HAP-1 (cell line): ENCODE measurements around the gene TMEM141.
"Not testable (repeated sequence)": the region's sequence is repeated elsewhere in the genome, so short reads cannot be mapped to it uniquely, and the experiment has no call there.

Experiments used
- DNase-seq, 2 experiments: peaks; one replicate each; pipeline ENCODE4 v3.0.0-alpha.2; 2016 to 2020; ENCODE audit warnings: low spot score in 2 of 2
- H3K27me3 ChIP-seq: fragments of 250-450 bp; sonication (Bioruptor Pico); 2 replicates; pipeline ENCODE4 v1.5.1; 2020; ENCODE audit warnings: low read depth, mild to moderate bottlenecking, moderate library complexity
- H3K36me3 ChIP-seq: fragments of 250-450 bp; sonication (Bioruptor Pico); replicated peaks from 2 replicates; pipeline ENCODE4 v1.5.1; 2020; ENCODE audit warnings: mild to moderate bottlenecking
- H3K4me1 ChIP-seq: fragments of 250-450 bp; sonication (Bioruptor Pico); 2 replicates; pipeline ENCODE4 v1.5.1; 2020; ENCODE audit warnings: mild to moderate bottlenecking
- H3K4me3 ChIP-seq: fragments of 250-450 bp; sonication (Bioruptor Pico); 2 replicates; pipeline ENCODE4 v1.5.1; 2020; ENCODE audit warnings: mild to moderate bottlenecking, moderate library complexity
- H3K9me3 ChIP-seq: fragments of 250-450 bp; sonication (Bioruptor Pico); 2 replicates; pipeline ENCODE4 v1.5.1; 2020; ENCODE audit warnings: mild to moderate bottlenecking, moderate library complexity
- in situ Hi-C: fragments of 300-500 bp; cut with MboI; formaldehyde crosslinking; loops from 3 replicates; pipeline ENCODE4 v1.14.3; 2020; ENCODE audit warnings: low sequenced_read_pairs, inconsistent platforms, mixed read lengths

The TMEM141 gene

DNA sequence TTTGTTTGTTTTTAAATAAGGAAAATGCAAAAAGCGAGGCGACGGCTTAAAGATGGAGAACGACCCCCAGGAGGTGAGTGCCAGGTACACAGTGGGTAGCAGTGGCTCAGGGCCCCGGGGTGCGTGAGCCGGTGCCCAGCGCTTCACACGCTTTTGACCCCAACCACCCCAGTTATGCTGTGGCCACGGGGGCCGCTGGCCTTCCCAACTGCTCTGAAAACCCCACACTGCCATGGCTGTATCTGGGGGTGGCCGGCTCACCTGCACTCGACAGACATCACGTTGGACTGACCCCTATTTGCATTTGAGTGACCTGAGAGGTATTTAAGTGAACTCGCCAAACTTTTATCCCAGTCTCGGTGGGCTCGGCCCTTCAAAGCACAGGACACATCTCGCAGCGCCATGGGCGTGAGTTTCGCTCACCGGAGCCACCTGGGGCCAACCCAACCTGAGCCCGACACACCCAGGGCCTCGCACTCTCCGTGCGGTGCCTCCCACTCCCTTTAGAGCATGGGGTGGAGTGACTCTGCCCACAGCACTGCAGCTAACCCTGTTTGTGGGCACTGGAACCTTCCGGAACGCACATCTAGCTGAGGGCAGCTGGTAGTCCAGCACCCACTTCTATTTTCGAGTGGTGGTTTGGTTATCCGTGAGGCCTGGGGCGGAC lies 37.5 kb downstream of the TMEM141 start:
- no peak for DNase-seq
- no peaks in the 10 kb centered on the region for H3K27me3 ChIP-seq
- H3K36me3 ChIP-seq: peaks cover 78% of the 10 kb centered on the region
- in situ Hi-C loops: no loop called here
- no peak overlapping the region for H3K4me3 ChIP-seq
- no peaks in the 10 kb centered on the region for H3K9me3 ChIP-seq
- no peaks in the 10 kb centered on the region for H3K4me1 ChIP-seq

DNA sequence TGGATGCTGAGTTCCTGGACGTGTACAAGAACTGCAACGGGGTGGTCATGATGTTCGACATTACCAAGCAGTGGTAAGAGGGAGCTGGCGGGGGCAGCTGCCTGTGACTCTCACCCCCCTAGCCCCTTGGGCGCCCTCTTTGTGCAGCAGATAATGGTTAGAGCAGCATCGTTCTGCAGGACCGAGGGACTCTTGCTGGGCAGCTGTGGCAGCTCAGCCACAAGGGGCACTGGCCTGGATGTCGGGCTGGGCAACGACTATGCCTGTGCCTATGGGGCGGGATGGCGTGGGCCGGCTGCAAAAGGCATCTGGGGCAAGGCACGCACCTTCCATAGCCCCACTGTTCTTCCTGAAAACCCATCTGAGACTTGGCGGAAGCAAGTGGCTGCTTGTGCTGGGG lies 38.3 kb downstream of the TMEM141 start:
- Histone ChIP-seq H3K4me1 (no peaks in the 10 kb centered on the region), H3K36me3 (peaks cover 77% of the 10 kb centered on the region), H3K9me3 (no peaks in the 10 kb centered on the region), H3K4me3 (no peak overlapping the region), H3K27me3 (no peaks in the 10 kb centered on the region)
- DNase-seq: no peak
- in situ Hi-C loops: no loop called here

DNA sequence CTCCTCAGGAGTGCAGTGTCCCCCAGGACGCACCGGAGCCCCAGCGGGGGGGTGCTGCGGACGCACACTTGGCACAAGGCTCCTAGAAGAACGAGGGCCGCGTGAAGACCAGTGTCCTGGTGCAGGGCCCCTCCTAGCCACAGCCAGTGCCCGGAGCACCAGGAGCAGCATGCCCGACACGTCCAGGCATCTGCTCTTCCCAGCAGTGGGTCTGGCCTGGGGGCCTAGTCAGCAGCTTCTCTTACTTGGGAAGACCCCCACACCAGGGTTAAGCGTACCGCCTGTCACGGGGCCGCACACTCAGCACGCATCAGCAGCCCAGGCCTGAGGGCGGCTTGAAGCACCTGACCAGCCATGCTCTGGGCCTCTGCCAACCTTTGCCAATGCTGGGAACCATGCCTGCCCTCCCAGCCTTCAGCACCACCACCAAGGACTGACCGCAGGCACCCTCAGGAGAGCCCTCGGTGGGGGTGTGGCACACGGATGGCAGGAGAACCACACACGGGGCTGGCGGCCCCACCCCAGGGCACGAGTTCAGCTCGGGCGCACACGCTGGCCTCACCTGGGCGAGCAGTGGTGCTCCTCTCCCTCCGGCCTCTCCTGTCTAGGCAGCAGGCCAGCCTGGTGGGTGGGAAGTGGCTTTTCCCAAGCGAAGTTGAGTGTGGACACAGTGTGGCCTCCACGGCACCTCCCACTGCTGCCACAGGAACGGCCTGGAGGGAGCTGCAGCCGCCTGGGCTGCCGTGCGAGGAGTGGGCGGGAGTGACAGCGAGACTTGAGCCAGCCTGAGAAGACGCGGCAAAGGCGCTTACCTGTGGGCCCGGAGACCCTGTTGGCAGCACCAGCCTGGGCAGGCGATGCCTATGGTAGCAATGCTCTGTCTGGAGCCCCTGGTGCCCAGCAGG lies 39.1 kb downstream of the TMEM141 start:
- H3K27me3 ChIP-seq: no peaks in the 10 kb centered on the region
- H3K4me3 ChIP-seq: no peak overlapping the region
- DNase-seq: no peak
- in situ Hi-C loops: no loop called here
- H3K36me3 ChIP-seq: peaks cover 71% of the 10 kb centered on the region
- H3K4me1 ChIP-seq: no peaks in the 10 kb centered on the region
- no peaks in the 10 kb centered on the region for H3K9me3 ChIP-seq

DNA sequence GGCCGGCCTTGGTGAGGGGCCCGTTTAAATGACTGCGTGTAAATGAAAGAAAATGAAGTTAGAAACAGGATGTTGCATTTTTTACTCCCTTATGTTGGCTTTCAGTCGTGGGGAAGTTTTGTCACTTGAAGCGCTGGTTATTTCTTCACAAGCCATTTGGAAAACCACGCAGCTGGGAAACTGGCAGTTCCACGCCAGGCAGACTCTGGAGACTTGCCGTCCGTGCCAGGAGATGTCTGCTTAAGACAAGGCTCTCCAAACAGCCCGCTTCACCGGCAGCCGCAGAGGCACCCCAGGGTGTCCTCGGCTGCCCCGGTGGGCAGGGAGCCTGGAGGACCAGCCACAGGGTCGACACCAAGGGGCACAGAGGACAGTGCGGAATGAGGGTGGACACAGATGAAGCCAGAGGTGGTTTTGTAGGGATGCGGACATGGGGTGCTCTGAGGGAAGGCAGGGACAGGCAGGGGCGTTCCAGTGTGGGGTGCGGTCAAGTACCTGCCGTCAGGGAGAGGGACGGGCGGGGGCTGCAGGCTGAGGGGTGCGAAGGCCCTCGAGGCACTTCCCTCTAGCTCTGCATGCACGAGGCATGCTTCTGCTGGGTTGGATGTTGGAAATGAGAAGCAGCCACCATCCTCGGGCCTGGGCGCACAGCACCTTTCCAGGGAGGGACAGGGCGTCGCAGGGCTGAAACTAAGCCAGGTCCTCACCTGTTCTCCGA lies 40.0 kb downstream of the TMEM141 start:
- Histone ChIP-seq H3K4me1 (no peaks in the 10 kb centered on the region), H3K27me3 (no peaks in the 10 kb centered on the region), H3K4me3 (no peak overlapping the region), H3K9me3 (no peaks in the 10 kb centered on the region), H3K36me3 (peaks cover 68% of the 10 kb centered on the region)
- in situ Hi-C loops: no loop called here
- no peak for DNase-seq

DNA sequence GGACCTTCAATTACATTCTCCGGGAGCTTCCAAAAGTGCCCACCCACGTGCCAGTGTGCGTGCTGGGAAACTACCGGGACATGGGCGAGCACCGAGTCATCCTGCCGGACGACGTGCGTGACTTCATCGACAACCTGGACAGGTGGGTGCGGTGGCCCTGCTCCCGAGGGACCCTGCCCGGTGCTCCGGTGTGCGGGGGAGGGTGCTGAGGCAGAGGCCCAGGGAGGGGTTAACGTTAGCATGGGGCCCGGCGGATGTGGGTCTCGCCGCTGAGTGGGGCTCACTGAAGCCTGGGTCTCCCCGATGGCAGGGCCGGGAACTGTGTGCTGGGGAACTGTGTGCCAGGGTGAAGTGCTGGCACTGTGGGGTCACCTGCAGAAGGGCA lies 40.6 kb downstream of the TMEM141 start:
- DNase-seq: no peak
- in situ Hi-C loops: no loop called here
- H3K4me1 ChIP-seq: no peaks in the 10 kb centered on the region
- peaks cover 70% of the 10 kb centered on the region for H3K36me3 ChIP-seq
- H3K4me3 ChIP-seq: no peak overlapping the region
- no peaks in the 10 kb centered on the region for H3K27me3 ChIP-seq
- H3K9me3 ChIP-seq: no peaks in the 10 kb centered on the region

DNA sequence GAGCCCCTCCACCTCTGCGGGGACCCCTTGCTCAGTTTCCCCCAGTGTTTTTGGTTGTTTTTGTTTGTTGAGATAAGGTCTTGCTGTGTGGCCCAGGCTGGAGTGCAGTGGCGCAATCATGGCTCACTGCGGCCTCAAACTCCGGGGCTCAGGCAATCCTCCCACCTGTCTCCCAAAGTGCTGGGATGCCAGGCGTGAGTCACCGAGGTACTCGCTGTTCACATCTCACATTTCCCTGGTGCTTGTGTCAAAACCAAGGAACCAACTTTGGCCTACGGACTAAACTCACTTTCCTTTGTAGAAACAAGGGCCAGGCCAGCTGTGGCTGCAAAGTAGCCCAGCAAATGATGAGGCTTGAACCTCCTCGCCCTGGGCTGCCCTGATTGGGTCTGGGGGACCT lies 41.4 kb downstream of the TMEM141 start:
- in situ Hi-C loops: no loop called here
- Histone ChIP-seq H3K4me1 (no peaks in the 10 kb centered on the region), H3K36me3 (peaks cover 67% of the 10 kb centered on the region), H3K27me3 (no peaks in the 10 kb centered on the region), H3K9me3 (no peaks in the 10 kb centered on the region), H3K4me3 (no peak overlapping the region)
- DNase-seq: no peak

DNA sequence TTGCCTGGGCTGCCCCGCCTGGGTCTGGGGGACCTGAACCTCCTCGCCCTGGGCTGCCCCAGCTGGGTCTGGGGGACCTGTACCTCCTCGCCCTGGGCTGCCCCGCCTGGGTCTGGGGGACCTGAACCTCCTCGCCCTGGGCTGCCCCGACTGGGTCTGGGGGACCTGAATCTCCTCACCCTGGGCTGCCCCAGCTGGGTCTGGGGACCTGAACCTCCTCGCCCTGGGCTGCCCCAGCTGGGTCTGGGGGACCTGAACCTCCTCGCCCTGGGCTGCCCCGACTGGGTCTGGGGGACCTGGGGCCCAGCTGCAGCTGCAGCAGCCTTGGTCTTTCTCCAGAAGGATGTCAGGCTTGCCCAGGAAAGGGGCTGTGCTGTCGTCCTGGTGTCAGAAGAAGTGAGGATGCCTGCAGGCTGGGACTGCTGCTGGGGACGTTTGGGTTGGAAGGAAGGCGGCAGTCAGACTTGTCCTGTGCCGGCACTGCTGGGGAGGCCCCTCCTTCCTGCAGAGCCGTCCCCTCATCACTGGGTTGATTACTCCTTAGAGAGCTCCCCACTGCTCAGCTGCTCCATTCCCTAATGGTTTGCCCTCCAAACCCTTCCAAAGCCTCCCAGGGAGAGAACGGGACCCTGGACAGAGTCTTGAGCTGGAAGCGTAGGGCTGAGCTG lies 42.4 kb downstream of the TMEM141 start:
- DNase-seq: not testable (repeated sequence)

DNA sequence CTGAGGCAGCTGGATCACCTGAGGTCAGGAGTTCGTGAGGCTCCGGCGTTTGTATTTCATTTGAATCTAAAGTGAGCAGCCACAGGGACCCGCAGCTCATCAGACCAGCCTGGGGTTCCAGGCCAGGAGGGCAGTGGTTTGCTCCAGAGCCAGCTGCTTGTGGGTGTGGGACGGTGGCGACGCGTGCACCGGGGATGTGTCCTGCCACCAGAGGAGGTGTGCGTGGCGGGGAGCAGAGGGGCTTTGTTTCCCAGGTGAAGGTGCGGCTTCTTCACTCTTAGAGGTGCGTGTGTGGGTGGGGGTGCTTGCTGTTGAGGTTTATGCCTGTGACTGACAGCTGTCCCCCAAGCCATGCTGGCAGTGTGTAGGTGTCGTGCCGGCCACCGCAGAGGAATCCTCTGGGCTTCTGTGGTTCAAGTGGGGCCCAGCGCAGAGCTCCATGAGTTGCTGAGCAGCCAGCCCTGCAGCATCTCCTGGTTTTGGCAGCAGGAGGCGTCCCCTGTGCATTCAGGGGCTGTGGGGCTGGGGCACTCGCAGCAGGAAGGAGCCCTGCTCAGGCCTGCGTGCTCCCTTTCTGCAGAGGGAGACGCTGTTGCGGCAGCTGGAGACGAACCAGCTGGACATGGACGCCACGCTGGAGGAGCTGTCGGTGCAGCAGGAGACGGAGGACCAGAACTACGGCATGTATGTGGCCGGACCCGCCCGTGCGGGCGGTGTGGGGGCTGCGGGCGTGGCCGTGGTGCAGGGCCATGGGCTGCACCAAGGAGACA lies 44.2 kb downstream of the TMEM141 start:
- Histone ChIP-seq H3K9me3 (no peaks in the 10 kb centered on the region), H3K4me3 (no peak overlapping the region), H3K36me3 (peaks cover 50% of the 10 kb centered on the region), H3K4me1 (no peaks in the 10 kb centered on the region), H3K27me3 (no peaks in the 10 kb centered on the region)
- no peak for DNase-seq
- in situ Hi-C loops: no loop called here

More for the DNA sequence above, 42.4 kb downstream of the TMEM141 start:
- H3K4me3 ChIP-seq, in situ Hi-C loops, H3K4me1 ChIP-seq, H3K27me3 ChIP-seq, H3K9me3 ChIP-seq: not testable (repeated sequence)
- H3K36me3 ChIP-seq: peaks cover 57% of the 10 kb centered on the region

DNA sequence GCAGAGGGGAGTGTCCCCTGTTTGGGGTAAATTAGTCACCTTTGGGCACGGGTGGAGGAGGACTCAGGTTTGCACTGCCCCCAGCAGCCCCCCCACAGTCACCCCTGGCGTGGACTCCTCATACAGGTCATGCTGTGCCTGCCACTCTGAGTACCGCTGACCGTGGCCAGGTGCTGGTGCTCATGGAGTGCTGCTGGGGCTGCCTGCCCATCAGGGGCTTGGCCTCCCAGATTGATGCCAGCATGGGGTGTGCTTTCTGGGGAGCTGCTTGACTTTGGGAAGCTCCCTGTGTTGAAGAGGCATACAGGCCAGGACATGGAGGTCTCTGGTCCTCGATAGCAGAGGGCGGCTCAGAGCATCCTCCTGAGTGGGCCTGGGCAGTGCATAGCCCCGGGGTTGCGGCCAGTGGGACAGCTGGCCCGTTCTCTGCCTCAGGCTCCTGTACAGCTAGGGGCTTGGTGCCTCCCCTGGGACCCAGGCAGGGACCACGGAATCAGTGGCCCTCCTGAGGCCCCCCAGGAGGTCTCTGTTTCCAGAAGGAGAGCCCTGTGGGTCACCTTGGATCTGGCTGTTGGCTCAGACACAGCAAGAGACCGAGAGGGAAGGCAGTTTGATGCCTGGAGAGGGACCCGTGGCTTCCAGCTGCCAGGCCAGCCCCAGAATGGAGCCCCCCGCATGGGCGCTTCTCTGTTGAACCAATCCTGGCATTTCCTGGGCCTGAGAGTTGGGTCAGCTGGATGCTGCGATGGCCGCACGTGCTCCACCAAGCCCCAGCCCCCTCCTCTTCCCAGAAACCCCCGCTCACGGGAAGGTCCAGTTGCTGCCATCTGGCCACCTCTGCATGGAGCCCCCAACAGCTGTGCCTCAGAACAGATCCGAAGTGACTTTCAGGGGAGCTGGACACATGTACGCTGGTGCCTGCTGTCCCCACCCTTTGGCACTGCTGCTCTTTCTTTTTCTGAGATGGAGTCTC lies 45.1 kb downstream of the TMEM141 start:
- no peaks in the 10 kb centered on the region for H3K9me3 ChIP-seq
- no peaks in the 10 kb centered on the region for H3K4me1 ChIP-seq
- in situ Hi-C loops: no loop called here
- peak in 1 of 2 experiments; percentile 14 for DNase-seq
- H3K4me3 ChIP-seq: no peak overlapping the region
- peaks cover 42% of the 10 kb centered on the region for H3K36me3 ChIP-seq
- no peaks in the 10 kb centered on the region for H3K27me3 ChIP-seq

DNA sequence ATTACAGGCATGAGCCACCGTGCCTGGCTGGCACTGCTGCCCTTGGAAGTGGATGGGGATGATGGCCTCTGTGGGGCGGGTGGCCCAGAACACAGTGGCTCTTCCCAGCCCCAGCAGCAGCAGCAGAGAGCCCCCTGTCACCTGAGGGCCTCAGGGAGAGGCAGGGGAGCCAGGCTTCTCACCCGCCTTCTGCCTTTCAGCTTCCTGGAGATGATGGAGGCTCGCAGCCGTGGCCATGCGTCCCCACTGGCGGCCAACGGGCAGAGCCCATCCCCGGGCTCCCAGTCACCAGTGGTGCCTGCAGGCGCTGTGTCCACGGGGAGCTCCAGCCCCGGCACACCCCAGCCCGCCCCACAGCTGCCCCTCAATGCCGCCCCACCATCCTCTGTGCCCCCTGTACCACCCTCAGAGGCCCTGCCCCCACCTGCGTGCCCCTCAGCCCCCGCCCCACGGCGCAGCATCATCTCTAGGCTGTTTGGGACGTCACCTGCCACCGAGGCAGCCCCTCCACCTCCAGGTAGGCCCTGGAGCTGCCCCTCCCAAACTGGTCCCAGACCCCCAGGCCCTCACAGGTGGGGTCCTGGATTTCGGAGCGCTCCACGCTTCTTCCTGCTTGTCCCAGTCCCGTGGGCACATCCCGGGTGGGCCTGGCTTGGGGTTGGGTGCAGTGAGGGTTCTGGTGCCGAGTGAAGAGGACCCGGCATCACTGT lies 46.2 kb downstream of the TMEM141 start:
- H3K36me3 ChIP-seq: peaks cover 31% of the 10 kb centered on the region
- no peak overlapping the region for H3K4me3 ChIP-seq
- H3K4me1 ChIP-seq: peaks cover under 1% of the 10 kb centered on the region; the same call in 1 of the 2 replicates
- no peaks in the 10 kb centered on the region for H3K27me3 ChIP-seq
- H3K9me3 ChIP-seq: no peaks in the 10 kb centered on the region
- DNase-seq: peak in 1 of 2 experiments; percentile 8
- in situ Hi-C loops: no loop called here

DNA sequence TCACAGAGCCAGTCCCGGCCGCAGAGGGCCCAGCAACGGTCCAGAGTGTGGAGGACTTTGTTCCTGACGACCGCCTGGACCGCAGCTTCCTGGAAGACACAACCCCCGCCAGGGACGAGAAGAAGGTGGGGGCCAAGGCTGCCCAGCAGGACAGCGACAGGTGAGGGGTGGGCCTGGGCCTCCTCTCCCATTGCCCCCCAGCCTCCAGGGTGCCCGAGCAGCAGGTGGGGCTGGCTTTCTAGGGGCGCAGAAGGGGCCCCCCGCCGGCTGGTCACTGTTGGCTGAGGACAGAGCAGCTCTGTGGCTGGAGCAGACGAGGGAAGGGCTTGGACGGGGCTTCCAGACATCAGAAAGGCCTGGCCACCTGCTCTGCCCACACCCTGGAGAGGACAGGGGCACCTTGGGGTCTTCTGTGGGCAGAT lies 46.7 kb downstream of the TMEM141 start:
- H3K9me3 ChIP-seq, in situ Hi-C loops, DNase-seq, H3K4me3 ChIP-seq, H3K27me3 ChIP-seq, H3K4me1 ChIP-seq: not testable (repeated sequence)
- H3K36me3 ChIP-seq: peaks cover 29% of the 10 kb centered on the region
